Uterus (tissue), 4 donors: ENCODE results near the gene NFIC. TPM values are rescaled to one million over a fixed set of nuclear protein-coding genes. Genes with fewer than 3 reads are reported as not detected.
A peak's percentile ranks its signal among the peaks of the same experiment; 100 is the strongest.

Source experiments
- DNase-seq, 2 donors: peaks; one replicate each; pipeline ENCODE4 v3.0.0-alpha.2; 2019 to 2020
- H3K27ac ChIP-seq, 2 donors: fragments of 200-600 bp; sonication (generic); 1 replicate in 1 of 2; 2 replicates in 1 of 2; pipeline ENCODE4 v1.5.1; 2016 to 2018
- H3K27me3 ChIP-seq, 2 donors: fragments of 200-600 bp; sonication (generic); one replicate each; pipeline ENCODE4 v1.5.1; 2018 to 2019; ENCODE audit warnings: control low read depth in 1 of 2
- H3K36me3 ChIP-seq, 2 donors: fragments of 200-600 bp; sonication (generic); one replicate each; pipeline ENCODE4 v1.5.1; 2019; ENCODE audit warnings: control low read depth in 1 of 2
- H3K4me1 ChIP-seq, 2 donors: fragments of 200-600 bp; sonication (generic); one replicate each; pipeline ENCODE4 v1.5.1; 2018 to 2019; ENCODE audit warnings: control low read depth in 1 of 2
- H3K4me3 ChIP-seq, 2 donors: fragments of 200-600 bp; sonication (generic); 1 replicate in 1 of 2; 2 replicates in 1 of 2; pipeline ENCODE4 v1.5.1; 2018 to 2019; ENCODE audit warnings: mild to moderate bottlenecking in 1 of 2
- H3K9me3 ChIP-seq, 2 donors: fragments of 200-600 bp; sonication (generic); one replicate each; pipeline ENCODE4 v1.5.1; 2019; ENCODE audit warnings: control low read depth in 1 of 2
- CTCF ChIP-seq, 4 experiments: fragments of 200-600 bp in 2 of 4; fragments of 450-650 bp in 2 of 4; sonication (generic) in 2 of 4; IDR thresholded peaks; one replicate each; pipeline ENCODE4 v1.5.1; 2016 to 2019; ENCODE audit warnings: antibody characterized with exemption in 4 of 4, mild to moderate bottlenecking in 2 of 4, moderate library complexity in 1 of 4
- POLR2A ChIP-seq, 2 donors: fragments of 450-650 bp; IDR thresholded peaks; one replicate each; pipeline ENCODE4 v1.6.1; 2016; ENCODE audit warnings: antibody characterized with exemption in 2 of 2, mild to moderate bottlenecking in 1 of 2, moderate library complexity in 1 of 2
- intact Hi-C: fragments of 100-400 bp; cut with DNase I; formaldehyde crosslinking; loops from one replicate; pipeline ENCODE4 v1.15.1; 2023; ENCODE audit warnings: low total_unique reads
- total RNA-seq, 4 donors: library from RNA; depleted of rRNA in 3 of 4; stranded (reverse); fragments of >200 nt in 3 of 4; gene quantifications; one replicate each; pipeline versions ENCODE4 v1.1.0 to v1.2.4, GENCODE V29; 2014 to 2023
- donor health status: DM: yes; HTN: yes; CAD: no.

NFIC gene
- total RNA-seq, 4 donors from 2014 or later, result 18.5 to 361 (median 82.9) TPM

GRCh38 chr19:3351702-3352447, 14.5 kb upstream of the NFIC start:
- Histone ChIP-seq H3K9me3 (no peaks in the 10 kb centered on the region), H3K4me1 (peaks cover 0 to 3% of the 10 kb centered on the region in 2 donors), H3K4me3 (no peak overlapping the region), H3K27ac (no peak overlapping the region), H3K36me3 (no peaks in the 10 kb centered on the region), H3K27me3 (no peaks in the 10 kb centered on the region)
- no peak for TF ChIP-seq CTCF (IDR thresholded peaks at IDR 0.05)
- no peak for TF ChIP-seq POLR2A (IDR thresholded peaks at IDR 0.05)
- intact Hi-C loops, result no loop called here
- no peak for DNase-seq

GRCh38 chr19:3353493-3353892, 12.9 kb upstream of the NFIC start:
- Histone ChIP-seq H3K36me3 (no peaks in the 10 kb centered on the region), H3K4me3 (no peak overlapping the region), H3K27ac (no peak overlapping the region), H3K9me3 (no peaks in the 10 kb centered on the region), H3K4me1 (peaks cover 0 to 10% of the 10 kb centered on the region in 2 donors), H3K27me3 (no peaks in the 10 kb centered on the region)
- no peak for DNase-seq
- TF ChIP-seq POLR2A (IDR thresholded peaks at IDR 0.05) (no peak), CTCF (IDR thresholded peaks at IDR 0.05) (no peak)
- intact Hi-C loops, result no loop called here

- Histone ChIP-seq H3K27ac (peak overlapping the region; percentile 90 to 100), H3K9me3 (no peaks in the 10 kb centered on the region), H3K36me3 (no peaks in the 10 kb centered on the region), H3K27me3 (no peaks in the 10 kb centered on the region), H3K4me3 (no peak overlapping the region), H3K4me1 (peaks cover 0 to 11% of the 10 kb centered on the region in 2 donors)
- DNase-seq, result no peak
- intact Hi-C loops, result no loop called here
- TF ChIP-seq POLR2A (IDR thresholded peaks at IDR 0.05) (no peak), CTCF (IDR thresholded peaks at IDR 0.05) (no peak)
Observed at GRCh38 chr19:3356805-3357204, 9.6 kb upstream of the NFIC start.

GRCh38 chr19:3357271-3357991, 9.0 kb upstream of the NFIC start:
- peaks cover 0 to 11% of the 10 kb centered on the region in 2 donors for H3K4me1 ChIP-seq
- peak in 1 of 2 donors; percentile 46 for DNase-seq
- H3K27me3 ChIP-seq, result no peaks in the 10 kb centered on the region
- H3K4me3 ChIP-seq, result no peak overlapping the region
- H3K9me3 ChIP-seq, result no peaks in the 10 kb centered on the region
- no peaks in the 10 kb centered on the region for H3K36me3 ChIP-seq
- peak overlapping the region; percentile 90 to 100 for H3K27ac ChIP-seq
- TF ChIP-seq POLR2A (IDR thresholded peaks at IDR 0.05) (no peak), CTCF (IDR thresholded peaks at IDR 0.05) (no peak)
- intact Hi-C loops, result no loop called here
